HCT116 (cell line): Measurements from ENCODE around the gene SLC9C2. TPM values are rescaled to one million over a fixed set of nuclear protein-coding genes. Genes with fewer than 3 reads are reported as not detected.

Experiments
- ATAC-seq: fragments of 200-7000 bp; cut with Tn5 transposase; 2 replicates; pipeline ENCODE4 v1.9.1; 2020; ENCODE audit warnings: mild to moderate bottlenecking, moderate library complexity
- BruUV-seq: library from RNA; stranded (reverse); fragments of 400-500 nt; replicated peaks from 2 replicates; lab custom pipeline; 2021; lab: Mats Ljungman, UMichigan
- CTCF ChIA-PET: fragments of 300-600 bp; sonication (Branson Sonifier 250); formaldehyde crosslinking; loops from one replicate; lab custom pipeline; 2021; ENCODE audit warnings: antibody characterized with exemption; lab: Charles Lee
- POLR2A ChIA-PET: fragments of 300-600, 350-600 bp; sonication (Branson Sonifier 250); formaldehyde crosslinking; loops from one replicate; lab custom pipeline; 2021; ENCODE audit warnings: antibody characterized with exemption; lab: Charles Lee
- RAD21 ChIA-PET, 2 experiments: fragments of 300-600 bp; sonication (Branson Sonifier 250); formaldehyde crosslinking; loops; one replicate each; lab custom pipeline; 2023; ENCODE audit warnings: low total read pairs in 2 of 2; ENCODE audit not compliant: uncharacterized antibody in 2 of 2, unreplicated experiment in 2 of 2, low non-redundant PET in 1 of 2; lab: Charles Lee
- DNase-seq: peaks from one replicate; pipeline ENCODE4 v3.0.0-alpha.2; 2010; ENCODE audit warnings: low read depth, low spot score
- H2AFZ ChIP-seq: fragments of 200-600 bp; shearing (Covaris generic), sonication (generic); 2 replicates; pipeline ENCODE4 v1.6.1; 2017; ENCODE audit warnings: low read depth, mixed run types, mixed read lengths, antibody characterized with exemption, low read length; ENCODE audit not compliant: poor library complexity, severe bottlenecking
- H3K27ac ChIP-seq: 2 replicates; pipeline ENCODE4 v1.5.1; 2012; ENCODE audit warnings: low read depth, low read length
- H3K27me3 ChIP-seq: fragments of 200-600 bp; sonication (generic); 2 replicates; pipeline ENCODE4 v1.6.1; 2016; ENCODE audit warnings: mixed run types, low read length, mixed read lengths; ENCODE audit not compliant: insufficient read depth
- H3K36me3 ChIP-seq, 2 experiments: fragments of 200-500 bp in 1 of 2; fragments of 200-600 bp in 1 of 2; sonication (Bioruptor generic) in 1 of 2; sonication (generic) in 1 of 2; 2 replicates each; pipeline versions ENCODE4 v1.5.1 to v1.6.1; 2014 to 2016; ENCODE audit warnings: low read length in 2 of 2, inconsistent platforms in 1 of 2, mixed read lengths in 1 of 2, mixed run types in 1 of 2; ENCODE audit not compliant: insufficient read depth in 2 of 2, control insufficient read depth in 1 of 2
- H3K4me1 ChIP-seq, 2 experiments: fragments of 200-600 bp in 1 of 2; sonication (generic) in 1 of 2; 2 replicates each; pipeline versions ENCODE4 v1.5.1 to v1.6.1; 2012 to 2017; ENCODE audit warnings: low read length in 2 of 2, inconsistent platforms in 1 of 2, mild to moderate bottlenecking in 1 of 2, mixed read lengths in 1 of 2, mixed run types in 1 of 2, moderate library complexity in 1 of 2; ENCODE audit not compliant: insufficient read depth in 2 of 2, control insufficient read depth in 1 of 2
- H3K4me2 ChIP-seq: fragments of 200-600 bp; sonication (generic); 2 replicates; pipeline ENCODE4 v1.6.1; 2017; ENCODE audit warnings: mixed run types, low read length, mixed read lengths
- H3K4me3 ChIP-seq, 2 experiments: fragments of 200-600 bp in 1 of 2; sonication (generic) in 1 of 2; replicated peaks in 1 of 2; 2 replicates each; pipeline ENCODE4 v1.5.1; 2011 to 2016; ENCODE audit warnings: low read length in 2 of 2, control low read depth in 1 of 2, low read depth in 1 of 2, mild to moderate bottlenecking in 1 of 2, mixed read lengths in 1 of 2, mixed run types in 1 of 2
- H3K79me2 ChIP-seq: fragments of 200-600 bp; sonication (generic); 2 replicates; pipeline ENCODE4 v1.6.1; 2017; ENCODE audit warnings: mild to moderate bottlenecking, mixed run types, low read length, moderate library complexity, mixed read lengths; ENCODE audit not compliant: insufficient read depth
- H3K9ac ChIP-seq: fragments of 200-600 bp; sonication (generic); 2 replicates; pipeline ENCODE4 v1.6.1; 2016; ENCODE audit warnings: low read length, mixed read lengths
- H3K9me2 ChIP-seq: fragments of 200-600 bp; sonication (generic), shearing (Covaris generic); 2 replicates; pipeline ENCODE4 v1.6.1; 2017; ENCODE audit warnings: mixed run types, mild to moderate bottlenecking, moderate library complexity; ENCODE audit not compliant: insufficient read depth
- H3K9me3 ChIP-seq, 2 experiments: fragments of 200-500 bp in 1 of 2; fragments of 200-600 bp in 1 of 2; sonication (Bioruptor generic) in 1 of 2; sonication (generic) in 1 of 2; 2 replicates each; pipeline ENCODE4 v1.6.1; 2014 to 2017; ENCODE audit warnings: low read length in 2 of 2, mixed read lengths in 2 of 2, inconsistent platforms in 1 of 2, low read depth in 1 of 2, mild to moderate bottlenecking in 1 of 2, mixed run types in 1 of 2, moderate library complexity in 1 of 2; ENCODE audit not compliant: control insufficient read depth in 1 of 2, insufficient read depth in 1 of 2
- H4K20me1 ChIP-seq: fragments of 200-600 bp; sonication (generic), shearing (Covaris generic); 2 replicates; pipeline ENCODE4 v1.6.1; 2017; ENCODE audit warnings: mixed run types, mild to moderate bottlenecking, moderate library complexity; ENCODE audit not compliant: insufficient read depth
- ATF3 ChIP-seq: IDR thresholded peaks from 2 replicates; pipeline ENCODE4 v1.6.1; 2012
- FOSL1 ChIP-seq: IDR thresholded peaks from 2 replicates; pipeline ENCODE4 v1.6.1; 2012; ENCODE audit warnings: low read depth
- MAX ChIP-seq: IDR thresholded peaks from 2 replicates; pipeline ENCODE4 v1.6.1; 2012
- POLR2AphosphoS5 ChIP-seq: IDR thresholded peaks from 2 replicates; pipeline ENCODE4 v1.6.1; 2011; ENCODE audit warnings: mild to moderate bottlenecking, low read depth, low read length, moderate library complexity
- RAD21 ChIP-seq: IDR thresholded peaks from 2 replicates; pipeline ENCODE4 v1.6.1; 2012; ENCODE audit warnings: low read depth, mild to moderate bottlenecking
- SP1 ChIP-seq: IDR thresholded peaks from 2 replicates; pipeline ENCODE4 v1.6.1; 2012; ENCODE audit warnings: low read depth
- intact Hi-C: fragments of 100-400 bp; cut with micrococcal nuclease; formaldehyde crosslinking; loops from 2 replicates; pipeline ENCODE4 v1.10.0; 2022
- total RNA-seq: library from RNA; stranded (reverse); gene quantifications from one replicate; pipeline ENCODE4 v1.2.1, GENCODE V29; 2021; ENCODE audit not compliant: unreplicated experiment

Gene SLC9C2
- total RNA-seq, 1 experiment from 2014 or later, result not detected

DNA sequence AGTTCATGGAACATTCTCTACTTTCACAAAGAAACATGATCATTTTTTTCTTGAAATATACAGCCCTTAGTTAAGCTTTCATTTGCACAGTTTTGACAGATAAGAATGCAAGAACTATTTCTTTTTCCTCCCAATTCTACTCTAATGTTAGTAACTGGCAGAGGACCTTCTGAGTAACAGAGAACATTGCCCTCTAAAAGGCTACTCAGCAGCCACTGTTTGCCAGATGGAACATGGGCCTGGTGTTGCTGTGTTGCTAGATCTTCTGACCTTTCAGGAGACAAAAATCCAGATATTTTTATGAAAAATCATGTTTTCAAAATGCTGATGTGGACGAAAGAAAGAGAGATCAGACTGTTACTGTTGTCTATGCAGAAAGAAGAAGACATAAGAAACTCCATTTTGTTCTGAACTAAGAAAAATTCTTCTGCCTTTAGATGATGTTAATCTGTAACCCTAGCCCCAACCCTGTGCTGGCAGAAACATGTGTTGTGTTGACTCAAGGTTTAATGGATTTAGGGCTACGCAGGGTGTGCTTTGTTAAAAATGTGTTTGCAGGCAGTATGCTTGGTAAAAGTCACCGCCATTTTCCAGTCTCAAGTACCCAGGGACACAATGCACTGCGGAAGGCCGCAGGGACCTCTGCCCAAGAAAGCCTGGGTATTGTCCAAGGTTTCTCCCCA lies 128.6 kb downstream of the SLC9C2 start:
- H3K27ac ChIP-seq, result peak overlapping the region; percentile 44; the same call in 1 of the 2 replicates
- ATAC-seq (no peak), DNase-seq (no peak)
- peak overlapping the region in 1 of 2 experiments; percentile 4; a peak in 1 of 4 replicates for H3K4me3 ChIP-seq
- RAD21 ChIA-PET, result no interaction called here
- H3K4me1 ChIP-seq, result peaks cover 10 to 32% of the 10 kb centered on the region in 2 experiments
- H3K9me3 ChIP-seq, result peaks cover 0 to 7% of the 10 kb centered on the region in 2 experiments; a peak in 2 of 4 replicates
- POLR2A ChIA-PET, result no interaction called here
- H4K20me1 ChIP-seq, result no peaks in the 10 kb centered on the region
- H3K27me3 ChIP-seq, result no peaks in the 10 kb centered on the region
- intact Hi-C loops, result no loop called here
- H3K4me2 ChIP-seq, result peak overlapping the region; percentile 57
- H3K36me3 ChIP-seq, result no peaks in the 10 kb centered on the region
- peak overlapping the region; percentile 16; the same call in 1 of the 2 replicates for H3K9ac ChIP-seq
- TF ChIP-seq ATF3 (no peak), FOSL1 (no peak), MAX (no peak), POLR2AphosphoS5 (no peak)
- H2AFZ ChIP-seq, result no peak overlapping the region
- H3K9me2 ChIP-seq, result no peaks in the 10 kb centered on the region
- H3K79me2 ChIP-seq, result peaks cover 21% of the 10 kb centered on the region
- no TSS peak for BruUV-seq
- CTCF ChIA-PET, result no interaction called here

- Histone ChIP-seq H3K4me1 (peaks cover 6 to 26% of the 10 kb centered on the region in 2 experiments), H3K36me3 (no peaks in the 10 kb centered on the region), H3K79me2 (peaks cover 15% of the 10 kb centered on the region), H2AFZ (no peak overlapping the region), H3K9me3 (peaks cover 0 to 7% of the 10 kb centered on the region in 2 experiments; a peak in 2 of 4 replicates), H3K27ac (peak overlapping the region; percentile 44; the same call in 1 of the 2 replicates), H3K4me3 (peak overlapping the region in 1 of 2 experiments; percentile 4; a peak in 1 of 4 replicates), H3K9ac (peak overlapping the region; percentile 16; the same call in 1 of the 2 replicates), H3K4me2 (peak overlapping the region; percentile 57), H3K9me2 (no peaks in the 10 kb centered on the region), H4K20me1 (no peaks in the 10 kb centered on the region), H3K27me3 (no peaks in the 10 kb centered on the region)
- ChIA-PET RAD21 (no interaction called here), POLR2A (no interaction called here), CTCF (no interaction called here)
- DNase-seq (peak; percentile 29), ATAC-seq (no peak)
- intact Hi-C loops, result no loop called here
- no TSS peak for BruUV-seq
- peak; percentile 35; the same call in 1 of the 2 replicates for TF ChIP-seq SP1
- no peak for TF ChIP-seq RAD21
- 0 out of 2 replicates have a peak, but pooled peaks have one; percentile 26 for TF ChIP-seq POLR2AphosphoS5
- peak; percentile 81 for TF ChIP-seq FOSL1
Measured at GRCh38 chr1:173473599-173474011, 129.3 kb downstream of the SLC9C2 start.
